Body of pancreas (tissue), 4 donors: Measurements from ENCODE around the gene UGT1A3. TPM values are rescaled to one million over a fixed set of nuclear protein-coding genes. Genes with fewer than 3 reads are reported as not detected.

Source experiments
- ATAC-seq: fragments of 150-250 bp; one replicate; pipeline ENCODE4 v1.9.1; 2016
- DNase-seq, 4 donors: peaks; one replicate each; pipeline ENCODE4 v3.0.0-alpha.2; 2019
- H3K27ac ChIP-seq, 4 donors: fragments of 200-600 bp; sonication (generic); 1 replicate in 3 of 4; 2 replicates in 1 of 4; pipeline versions ENCODE4 v1.5.1 to v1.6.1; 2016 to 2019; ENCODE audit warnings: mild to moderate bottlenecking in 1 of 4, mixed read lengths in 1 of 4, moderate library complexity in 1 of 4
- H3K27me3 ChIP-seq, 2 donors: fragments of 200-600 bp; sonication (generic); one replicate each; pipeline ENCODE4 v1.6.0; 2016; ENCODE audit warnings: mild to moderate bottlenecking in 1 of 2
- H3K36me3 ChIP-seq, 2 donors: fragments of 200-600 bp; sonication (generic); replicated peaks in 1 of 2; 2 replicates each; pipeline ENCODE4 v1.5.1; 2016; ENCODE audit warnings: low read depth in 2 of 2; ENCODE audit not compliant: insufficient read depth in 1 of 2
- H3K4me1 ChIP-seq: fragments of 200-600 bp; sonication (generic); one replicate; pipeline ENCODE4 v1.6.0; 2016
- H3K4me3 ChIP-seq, 2 donors: fragments of 200-600 bp; sonication (generic); 1 replicate in 1 of 2; 2 replicates in 1 of 2; pipeline ENCODE4 v1.5.1; 2016 to 2019
- H3K9me3 ChIP-seq, 3 donors: fragments of 200-600 bp; sonication (generic); 1 replicate in 2 of 3; 2 replicates in 1 of 3; pipeline ENCODE4 v1.5.1; 2016
- POLR2A ChIP-seq, 3 donors: fragments of 450-650 bp; IDR thresholded peaks; one replicate each; pipeline ENCODE4 v1.6.1; 2016; ENCODE audit warnings: antibody characterized with exemption in 3 of 3, mild to moderate bottlenecking in 2 of 3
- WGBS, 2 donors: methylation state at CpG; one replicate each; pipeline ENCODE4 v1.1.5; 2017; 5-methylcytosine and 5-hydroxymethylcytosine counted together
- intact Hi-C: fragments of 100-400 bp; cut with DNase I; formaldehyde crosslinking; loops from one replicate; pipeline ENCODE4 v1.15.1; 2023
- total RNA-seq, 2 donors: library from RNA; depleted of rRNA; stranded (reverse); fragments of >200 nt; gene quantifications; one replicate each; pipeline ENCODE4 v1.1.0, GENCODE V29; 2016
- TF ChIP-seq, protein P1 (sequence below), 7 experiments: fragments of 450-650 bp in 4 of 7; fragments of 200-600 bp in 3 of 7; sonication (generic) in 3 of 7; IDR thresholded peaks; one replicate each; pipeline ENCODE4 v1.5.1; 2016 to 2019; ENCODE audit warnings: antibody characterized with exemption in 7 of 7

The UGT1A3 gene
- total RNA-seq, 2 donors from 2014 or later, result not detected

DNA sequence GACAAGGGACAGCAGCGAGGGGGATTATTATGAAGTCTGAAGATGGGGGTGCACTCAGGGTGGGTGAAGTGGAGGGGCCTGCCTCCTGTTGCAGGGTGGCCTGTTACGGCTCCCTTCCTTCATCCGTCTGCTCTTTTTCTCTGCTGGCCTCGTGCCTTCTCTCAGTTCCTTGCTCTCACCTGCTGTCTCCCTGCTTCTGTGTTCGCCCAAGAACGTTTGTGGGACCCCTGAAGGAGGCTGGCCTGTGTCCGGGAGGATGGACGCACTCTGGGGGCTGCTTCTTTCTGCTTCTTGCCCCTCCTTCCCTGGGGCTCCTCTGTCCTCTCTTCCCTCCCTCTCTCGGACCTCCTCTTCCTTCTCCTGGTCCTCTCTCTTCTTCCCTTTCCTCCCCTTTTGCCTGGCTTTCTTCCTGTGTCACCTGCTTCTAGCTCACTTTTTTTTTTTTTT lies 63.1 kb downstream of the UGT1A3 start:
- TF ChIP-seq, protein P1, sequence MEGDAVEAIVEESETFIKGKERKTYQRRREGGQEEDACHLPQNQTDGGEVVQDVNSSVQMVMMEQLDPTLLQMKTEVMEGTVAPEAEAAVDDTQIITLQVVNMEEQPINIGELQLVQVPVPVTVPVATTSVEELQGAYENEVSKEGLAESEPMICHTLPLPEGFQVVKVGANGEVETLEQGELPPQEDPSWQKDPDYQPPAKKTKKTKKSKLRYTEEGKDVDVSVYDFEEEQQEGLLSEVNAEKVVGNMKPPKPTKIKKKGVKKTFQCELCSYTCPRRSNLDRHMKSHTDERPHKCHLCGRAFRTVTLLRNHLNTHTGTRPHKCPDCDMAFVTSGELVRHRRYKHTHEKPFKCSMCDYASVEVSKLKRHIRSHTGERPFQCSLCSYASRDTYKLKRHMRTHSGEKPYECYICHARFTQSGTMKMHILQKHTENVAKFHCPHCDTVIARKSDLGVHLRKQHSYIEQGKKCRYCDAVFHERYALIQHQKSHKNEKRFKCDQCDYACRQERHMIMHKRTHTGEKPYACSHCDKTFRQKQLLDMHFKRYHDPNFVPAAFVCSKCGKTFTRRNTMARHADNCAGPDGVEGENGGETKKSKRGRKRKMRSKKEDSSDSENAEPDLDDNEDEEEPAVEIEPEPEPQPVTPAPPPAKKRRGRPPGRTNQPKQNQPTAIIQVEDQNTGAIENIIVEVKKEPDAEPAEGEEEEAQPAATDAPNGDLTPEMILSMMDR (IDR thresholded peaks at IDR 0.05), result no peak
- TF ChIP-seq POLR2A (IDR thresholded peaks at IDR 0.05), result no peak
- Histone ChIP-seq H3K4me3 (no peak overlapping the region), H3K9me3 (no peaks in the 10 kb centered on the region), H3K27me3 (no peaks in the 10 kb centered on the region), H3K27ac (no peak overlapping the region), H3K4me1 (no peaks in the 10 kb centered on the region), H3K36me3 (no peaks in the 10 kb centered on the region)
- no peak for ATAC-seq
- 50 to 66% methylated on average over 9 of the region's 9 CpGs for WGBS, 2 donors
- intact Hi-C loops, result no loop called here
- no peak for DNase-seq

DNA sequence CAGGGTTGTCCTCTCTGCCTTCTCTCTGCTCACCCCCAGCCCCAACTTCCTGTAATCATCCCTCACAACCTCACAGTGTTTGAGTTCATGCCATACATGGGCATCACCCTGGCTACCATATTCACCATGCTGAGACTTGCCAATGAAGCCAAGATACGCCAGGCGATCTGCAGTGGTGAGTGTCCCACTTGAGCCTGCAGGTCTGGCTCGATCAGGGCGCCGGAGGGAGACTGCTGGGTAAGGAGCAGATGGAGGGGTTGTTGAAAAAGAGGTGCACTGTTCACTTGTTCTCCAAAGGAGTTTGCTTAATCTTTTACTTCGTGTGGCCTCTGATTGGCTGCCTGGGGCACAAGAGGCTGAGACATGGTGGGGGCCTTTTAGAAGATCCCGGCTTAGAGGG lies 63.9 kb downstream of the UGT1A3 start:
- intact Hi-C loops, result no loop called here
- Histone ChIP-seq H3K36me3 (no peaks in the 10 kb centered on the region), H3K9me3 (no peaks in the 10 kb centered on the region), H3K4me1 (no peaks in the 10 kb centered on the region), H3K27ac (no peak overlapping the region), H3K27me3 (no peaks in the 10 kb centered on the region), H3K4me3 (no peak overlapping the region)
- ATAC-seq (no peak), DNase-seq (no peak)
- TF ChIP-seq, protein P1 (IDR thresholded peaks at IDR 0.05), result no peak
- no peak for TF ChIP-seq POLR2A (IDR thresholded peaks at IDR 0.05)
- WGBS, 2 donors, result 79 to 86% methylated on average over 7 of the region's 7 CpGs

DNA sequence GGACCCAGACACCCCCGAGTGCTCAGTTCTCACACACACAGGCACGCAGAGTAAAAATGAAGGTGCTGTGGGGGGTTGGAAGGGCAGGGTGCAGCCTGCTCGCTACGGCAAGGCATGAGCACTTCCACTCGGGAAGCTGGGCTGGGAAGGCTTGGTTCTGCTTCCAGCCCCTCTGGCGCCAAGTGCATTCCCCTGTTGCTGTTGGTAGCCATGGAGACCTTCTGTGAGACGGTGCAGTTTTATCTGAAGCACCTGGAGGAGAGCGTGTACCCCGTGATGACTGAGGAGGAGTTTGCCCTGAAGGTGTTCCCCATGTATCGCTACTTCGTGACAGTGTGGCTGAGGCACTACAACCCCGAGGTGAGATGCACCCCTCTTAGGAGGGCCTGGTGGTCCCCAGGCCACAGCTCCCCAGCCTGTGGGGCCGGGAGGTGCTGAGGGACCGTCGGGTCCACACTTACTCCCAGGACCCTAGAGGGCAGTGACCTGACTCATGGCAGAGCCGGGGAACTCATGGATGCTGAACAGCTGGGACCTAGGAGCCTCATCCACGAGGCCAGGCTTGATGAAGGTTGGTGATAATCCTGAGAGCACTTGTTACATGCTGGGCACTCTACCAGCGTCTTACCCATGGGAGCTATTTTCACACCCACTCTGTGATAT lies 64.8 kb downstream of the UGT1A3 start:
- DNase-seq (no peak), ATAC-seq (no peak)
- intact Hi-C loops, result no loop called here

DNA sequence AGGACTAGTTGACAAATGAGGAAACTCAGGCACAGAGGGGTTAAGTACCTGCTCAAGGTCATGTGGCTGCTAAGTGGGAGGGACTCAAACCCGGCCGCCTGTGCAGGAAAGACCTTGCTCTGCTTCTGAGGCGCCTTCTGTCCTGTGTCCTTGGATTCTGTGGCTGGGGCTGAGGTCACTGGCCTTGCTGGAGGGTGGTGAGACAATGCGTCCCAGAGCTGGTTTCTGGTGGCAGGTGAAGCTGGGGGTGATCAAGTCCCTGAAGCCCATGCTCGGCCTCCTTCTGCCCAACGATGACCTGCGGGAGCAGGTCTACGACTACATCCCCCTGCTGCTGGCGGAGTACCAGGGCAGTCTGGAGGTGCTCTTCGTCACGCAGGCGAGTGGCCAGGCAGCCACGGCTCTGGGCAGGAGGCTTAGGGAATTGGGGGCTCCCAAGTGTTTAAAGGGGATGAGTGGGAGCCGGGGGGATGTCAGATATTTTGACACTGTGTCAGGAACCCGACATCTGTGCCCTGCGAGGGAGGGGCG lies 65.4 kb downstream of the UGT1A3 start:
- H3K4me1 ChIP-seq, result no peaks in the 10 kb centered on the region
- 24 to 65% methylated on average over 9 to 17 of the region's 17 CpGs for WGBS, 2 donors
- DNase-seq, result no peak
- ATAC-seq, result no peak
- intact Hi-C loops, result no loop called here
- H3K4me3 ChIP-seq, result no peak overlapping the region
- no peaks in the 10 kb centered on the region for H3K9me3 ChIP-seq
- H3K36me3 ChIP-seq, result no peaks in the 10 kb centered on the region
- TF ChIP-seq POLR2A (IDR thresholded peaks at IDR 0.05), result no peak
- TF ChIP-seq, protein P1 (IDR thresholded peaks at IDR 0.05), result no peak
- H3K27ac ChIP-seq, result no peak overlapping the region
- no peaks in the 10 kb centered on the region for H3K27me3 ChIP-seq

More for the DNA sequence above, 64.8 kb downstream of the UGT1A3 start:
- no peaks in the 10 kb centered on the region for H3K36me3 ChIP-seq
- no peaks in the 10 kb centered on the region for H3K27me3 ChIP-seq
- TF ChIP-seq, protein P1 (IDR thresholded peaks at IDR 0.05), result no peak
- TF ChIP-seq POLR2A (IDR thresholded peaks at IDR 0.05), result no peak
- H3K4me3 ChIP-seq, result no peak overlapping the region
- H3K4me1 ChIP-seq, result no peaks in the 10 kb centered on the region
- no peaks in the 10 kb centered on the region for H3K9me3 ChIP-seq
- no peak overlapping the region for H3K27ac ChIP-seq
- 60 to 61% methylated on average over 10 to 18 of the region's 18 CpGs for WGBS, 2 donors

DNA sequence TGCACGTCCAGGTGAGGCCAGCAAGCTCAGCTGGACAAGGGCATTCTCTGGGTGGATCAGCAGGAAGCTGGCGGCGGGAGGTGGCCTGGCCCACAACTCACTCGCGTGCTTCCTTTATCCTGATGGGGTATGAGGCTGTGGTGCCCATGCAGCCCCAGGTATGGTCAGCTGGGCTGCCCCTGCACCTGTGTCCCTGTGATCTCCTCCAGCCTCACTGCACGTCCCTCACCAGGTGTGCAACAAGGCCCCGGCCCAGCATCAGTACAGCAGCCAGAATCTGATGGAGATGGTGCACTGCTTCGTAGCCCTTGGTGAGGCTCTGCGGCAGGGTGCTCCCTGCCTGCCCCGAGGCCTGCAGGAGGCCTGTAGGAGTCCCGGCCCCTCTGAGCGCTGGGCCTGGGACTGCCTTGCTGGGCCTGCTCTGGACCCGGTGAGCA lies 66.9 kb downstream of the UGT1A3 start:
- Histone ChIP-seq H3K4me1 (no peaks in the 10 kb centered on the region), H3K9me3 (no peaks in the 10 kb centered on the region), H3K4me3 (no peak overlapping the region), H3K36me3 (no peaks in the 10 kb centered on the region), H3K27ac (no peak overlapping the region), H3K27me3 (no peaks in the 10 kb centered on the region)
- DNase-seq (no peak), ATAC-seq (no peak)
- no peak for TF ChIP-seq POLR2A (IDR thresholded peaks at IDR 0.05)
- TF ChIP-seq, protein P1 (IDR thresholded peaks at IDR 0.05), result no peak
- 88 to 100% methylated on average over 1 to 13 of the region's 13 CpGs for WGBS, 2 donors
- intact Hi-C loops, result no loop called here
